Astrocyte (in vitro differentiated cells and primary cell): ENCODE results near the gene RFX4.

Experiments used
- EZH2 ChIP-seq: IDR thresholded peaks from 2 replicates; pipeline ENCODE4 v1.6.1; 2012; ENCODE audit warnings: mild to moderate bottlenecking, low read length, inconsistent platforms; ENCODE audit not compliant: insufficient read depth
- TF ChIP-seq, protein P1 (sequence below): IDR thresholded peaks from 2 replicates; pipeline ENCODE4 v1.5.1; 2011; ENCODE audit warnings: low read depth, mild to moderate bottlenecking, inconsistent platforms, low read length, moderate library complexity; ENCODE audit not compliant: insufficient read depth

DNA sequence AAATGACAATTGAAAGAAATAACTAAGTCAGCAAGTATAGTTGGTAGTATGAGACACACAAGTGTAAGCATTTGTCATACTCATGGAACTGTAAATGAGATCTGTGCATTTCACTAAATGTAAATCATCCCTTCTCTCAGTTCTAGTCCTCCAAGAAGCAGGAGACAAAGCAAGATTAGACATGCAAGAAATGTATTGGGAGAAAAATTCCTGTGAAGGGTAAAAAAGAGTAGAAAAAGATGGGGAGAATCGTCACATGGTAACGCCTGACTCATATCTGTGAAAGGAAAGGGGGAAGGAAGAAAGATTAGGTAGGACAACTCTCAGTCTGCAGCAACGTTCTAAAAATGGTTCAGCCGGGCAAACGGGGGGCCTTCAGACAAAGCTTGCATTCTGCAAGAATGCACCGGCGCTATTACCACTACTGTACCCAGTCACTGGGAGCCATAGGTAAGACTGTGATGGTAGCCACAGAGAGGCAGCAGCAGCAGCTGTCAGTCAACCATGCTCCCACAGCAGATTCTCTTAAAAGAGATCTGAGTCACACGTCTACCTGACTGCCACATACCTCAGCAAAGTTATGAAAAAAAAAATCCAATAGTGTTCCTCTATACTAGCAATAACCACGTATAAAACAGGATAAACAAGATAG, 18.0 kb upstream of the RFX4 start:
- no peak for TF ChIP-seq EZH2
- TF ChIP-seq, protein P1, sequence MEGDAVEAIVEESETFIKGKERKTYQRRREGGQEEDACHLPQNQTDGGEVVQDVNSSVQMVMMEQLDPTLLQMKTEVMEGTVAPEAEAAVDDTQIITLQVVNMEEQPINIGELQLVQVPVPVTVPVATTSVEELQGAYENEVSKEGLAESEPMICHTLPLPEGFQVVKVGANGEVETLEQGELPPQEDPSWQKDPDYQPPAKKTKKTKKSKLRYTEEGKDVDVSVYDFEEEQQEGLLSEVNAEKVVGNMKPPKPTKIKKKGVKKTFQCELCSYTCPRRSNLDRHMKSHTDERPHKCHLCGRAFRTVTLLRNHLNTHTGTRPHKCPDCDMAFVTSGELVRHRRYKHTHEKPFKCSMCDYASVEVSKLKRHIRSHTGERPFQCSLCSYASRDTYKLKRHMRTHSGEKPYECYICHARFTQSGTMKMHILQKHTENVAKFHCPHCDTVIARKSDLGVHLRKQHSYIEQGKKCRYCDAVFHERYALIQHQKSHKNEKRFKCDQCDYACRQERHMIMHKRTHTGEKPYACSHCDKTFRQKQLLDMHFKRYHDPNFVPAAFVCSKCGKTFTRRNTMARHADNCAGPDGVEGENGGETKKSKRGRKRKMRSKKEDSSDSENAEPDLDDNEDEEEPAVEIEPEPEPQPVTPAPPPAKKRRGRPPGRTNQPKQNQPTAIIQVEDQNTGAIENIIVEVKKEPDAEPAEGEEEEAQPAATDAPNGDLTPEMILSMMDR = no peak
